Endodermal cell (in vitro differentiated cells): ENCODE data around the gene ROCK2. TPM values are rescaled to one million over a fixed set of nuclear protein-coding genes. Genes with fewer than 3 reads are reported as not detected.

Source experiments
- DNase-seq: peaks from one replicate; pipeline ENCODE4 v3.0.0-alpha.2; 2017
- H3K27ac ChIP-seq: 2 replicates; pipeline ENCODE4 v1.5.1; 2013; ENCODE audit warnings: mild to moderate bottlenecking, low read depth, low read length, moderate library complexity
- H3K27me3 ChIP-seq: 2 replicates; pipeline ENCODE4 v1.6.1; 2013; ENCODE audit warnings: mild to moderate bottlenecking, low read length, moderate library complexity; ENCODE audit not compliant: insufficient read depth, control insufficient read depth, poor library complexity, severe bottlenecking
- H3K36me3 ChIP-seq: 2 replicates; pipeline ENCODE4 v1.7.0; 2013; ENCODE audit warnings: mild to moderate bottlenecking, low read length, moderate library complexity; ENCODE audit not compliant: control insufficient read depth, insufficient read depth
- H3K4me1 ChIP-seq: one replicate; pipeline ENCODE4 v1.7.0; 2013; ENCODE audit warnings: low read length; ENCODE audit not compliant: control insufficient read depth, insufficient read depth
- H3K4me3 ChIP-seq: 2 replicates; pipeline ENCODE4 v1.5.1; 2013; ENCODE audit warnings: mild to moderate bottlenecking, low read length, moderate library complexity
- H3K9ac ChIP-seq: 2 replicates; pipeline ENCODE4 v1.6.1; 2013; ENCODE audit warnings: mild to moderate bottlenecking, low read length, moderate library complexity; ENCODE audit not compliant: poor library complexity, severe bottlenecking; ENCODE audit errors: extremely low read depth
- H3K9me3 ChIP-seq: 2 replicates; pipeline ENCODE4 v1.6.1; 2013; ENCODE audit warnings: mild to moderate bottlenecking, low read length, moderate library complexity; ENCODE audit not compliant: control insufficient read depth
- H3K27ac Mint-ChIP-seq: 2 replicates; pipeline ENCODE4 v1.8.0; 2020; ENCODE audit warnings: mixed read lengths
- H3K27me3 Mint-ChIP-seq: 2 replicates; pipeline ENCODE4 v1.8.0; 2021; ENCODE audit warnings: mild to moderate bottlenecking, mixed read lengths; ENCODE audit not compliant: insufficient read depth
- H3K36me3 Mint-ChIP-seq: 2 replicates; pipeline ENCODE4 v1.8.0; 2020; ENCODE audit warnings: low read depth, mixed read lengths
- H3K4me1 Mint-ChIP-seq: 2 replicates; pipeline ENCODE4 v1.8.0; 2020; ENCODE audit warnings: mixed read lengths
- H3K4me3 Mint-ChIP-seq: 2 replicates; pipeline ENCODE4 v1.8.0; 2020; ENCODE audit warnings: mild to moderate bottlenecking, moderate library complexity, mixed read lengths
- H3K9me3 Mint-ChIP-seq: 2 replicates; pipeline ENCODE4 v1.8.0; 2020; ENCODE audit warnings: mild to moderate bottlenecking, mixed read lengths
- WGBS, 2 experiments: methylation state at CpG; one replicate each; pipeline versions ENCODE4 v1.1.5 to v1.1.7; 2013; ENCODE audit warnings: missing lambda C conversion rate in 2 of 2, mixed read lengths in 1 of 2; ENCODE audit not compliant: insufficient coverage in 1 of 2, insufficient read length in 1 of 2; 5-methylcytosine and 5-hydroxymethylcytosine counted together
- long read RNA-seq, 4 experiments: library from polyadenylated mRNA in 2 of 4; library from RNA in 1 of 4; library from capped mRNA in 1 of 4; stranded (forward) in 3 of 4; unstranded in 1 of 4; transcript quantifications; one replicate each; pipeline ENCODE4 v2.0.0, GENCODE V29; 2020 to 2021; ENCODE audit warnings: inconsistent platforms in 1 of 4
- polyA plus RNA-seq, 2 experiments: library from polyadenylated mRNA; stranded (reverse); fragments of 50-300 nt; gene quantifications; one replicate each; pipeline ENCODE4 v1.2.3, GENCODE V29; 2013
- total RNA-seq, 2 donors: library from RNA; stranded (reverse); fragmentation: NEBNext Ultra II Directional in 1 of 2; extraction: Animal tissue kit (Norgen Biotek cat#: 25700) in 1 of 2; gene quantifications; 2 replicates in 1 of 2; 3 replicates in 1 of 2; pipeline ENCODE4 v1.2.1, GENCODE V29; 2021
- TF ChIP-seq, protein P1 (sequence below): fragments of 200-600 bp; sonication (generic); conservative IDR thresholded peaks from 2 replicates; pipeline ENCODE4 v1.5.0; 2021; ENCODE audit warnings: antibody characterized with exemption, mild to moderate bottlenecking

Gene ROCK2
- total RNA-seq = 10 to 100 TPM; 27.2 to 32.6 TPM
- polyA plus RNA-seq (2013, experiment 1 of 2) = 21.7 TPM
- polyA plus RNA-seq (2013, experiment 2 of 2) = 25.5 TPM
- long read RNA-seq, experiment 1, partial matches to known transcripts = 0 of 7 reads
- long read RNA-seq, experiment 1, other reads (novel, unspliced or antisense) = 7 of 7 reads
- long read RNA-seq, experiment 2, full-length matches to known transcripts = 21 of 35 reads
- long read RNA-seq, experiment 2, partial matches to known transcripts = 9 of 35 reads
- long read RNA-seq, experiment 2, other reads (novel, unspliced or antisense) = 5 of 35 reads
- long read RNA-seq, experiment 3, partial matches to known transcripts = 1 of 3 reads
- long read RNA-seq, experiment 3, other reads (novel, unspliced or antisense) = 2 of 3 reads
- long read RNA-seq, experiment 4, partial matches to known transcripts = 0 of 1 reads
- long read RNA-seq, experiment 4, other reads (novel, unspliced or antisense) = 1 of 1 reads

DNA sequence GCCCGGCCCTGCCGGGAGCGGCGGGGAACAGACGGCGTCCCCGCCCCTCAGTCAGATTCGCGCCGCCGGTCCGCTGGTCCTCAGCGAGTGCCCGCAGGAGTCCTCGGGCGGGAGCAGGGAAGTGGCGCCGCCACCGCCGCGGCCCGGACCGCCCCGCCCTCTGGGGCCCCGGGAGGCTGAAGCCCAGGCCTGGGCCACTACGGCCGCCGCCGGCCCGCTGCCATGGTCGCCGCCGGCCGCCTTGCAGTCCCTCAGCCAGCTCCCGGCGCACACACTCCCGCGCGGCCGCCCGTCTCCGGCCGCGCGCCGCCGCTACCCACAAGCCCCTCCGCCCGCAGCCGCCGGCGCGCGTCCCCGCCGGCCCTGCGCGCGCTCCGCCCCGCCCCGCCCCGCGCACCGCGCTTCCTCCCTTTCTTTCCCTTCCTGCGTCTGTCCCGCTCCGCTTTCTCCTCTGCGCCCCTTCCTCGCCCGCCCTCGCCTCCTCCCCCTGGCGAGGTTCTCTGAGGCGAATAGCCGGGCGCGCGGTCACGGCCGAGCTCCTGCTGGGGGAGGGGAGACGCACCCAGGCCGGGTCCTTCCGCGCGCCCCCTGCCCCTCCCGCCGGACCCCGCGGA lies at the start of gene ROCK2:
Gene ROCK2, minus strand, starts transcription at position 295 of the 614 bp plus-strand sequence. CDS start 500 bp downstream, outside the sequence.
- Histone ChIP-seq H3K9me3 (no peaks in the 10 kb centered on the region), H3K36me3 (no peaks in the 10 kb centered on the region), H3K4me3 (peak within 1 kb of the TSS; percentile 90), H3K9ac (peak within 1 kb of the TSS; percentile 95), H3K27me3 (no peaks in the 10 kb centered on the region), H3K27ac (peak within 1 kb of the TSS; percentile 93), H3K4me1 (peaks cover 8% of the 10 kb centered on the region)
- no peaks in the 10 kb centered on the region for H3K27me3 Mint-ChIP-seq
- 0% methylated on average over 2 to 90 of the region's 90 CpGs for WGBS, 2 experiments
- H3K4me3 Mint-ChIP-seq = peak within 1 kb of the TSS; percentile 88
- peak; percentile 95 for DNase-seq
- H3K27ac Mint-ChIP-seq = peak within 1 kb of the TSS; percentile 93
- TF ChIP-seq, protein P1, sequence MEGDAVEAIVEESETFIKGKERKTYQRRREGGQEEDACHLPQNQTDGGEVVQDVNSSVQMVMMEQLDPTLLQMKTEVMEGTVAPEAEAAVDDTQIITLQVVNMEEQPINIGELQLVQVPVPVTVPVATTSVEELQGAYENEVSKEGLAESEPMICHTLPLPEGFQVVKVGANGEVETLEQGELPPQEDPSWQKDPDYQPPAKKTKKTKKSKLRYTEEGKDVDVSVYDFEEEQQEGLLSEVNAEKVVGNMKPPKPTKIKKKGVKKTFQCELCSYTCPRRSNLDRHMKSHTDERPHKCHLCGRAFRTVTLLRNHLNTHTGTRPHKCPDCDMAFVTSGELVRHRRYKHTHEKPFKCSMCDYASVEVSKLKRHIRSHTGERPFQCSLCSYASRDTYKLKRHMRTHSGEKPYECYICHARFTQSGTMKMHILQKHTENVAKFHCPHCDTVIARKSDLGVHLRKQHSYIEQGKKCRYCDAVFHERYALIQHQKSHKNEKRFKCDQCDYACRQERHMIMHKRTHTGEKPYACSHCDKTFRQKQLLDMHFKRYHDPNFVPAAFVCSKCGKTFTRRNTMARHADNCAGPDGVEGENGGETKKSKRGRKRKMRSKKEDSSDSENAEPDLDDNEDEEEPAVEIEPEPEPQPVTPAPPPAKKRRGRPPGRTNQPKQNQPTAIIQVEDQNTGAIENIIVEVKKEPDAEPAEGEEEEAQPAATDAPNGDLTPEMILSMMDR = no peak
- H3K36me3 Mint-ChIP-seq = no peaks in the 10 kb centered on the region
- H3K4me1 Mint-ChIP-seq = peaks cover 35% of the 10 kb centered on the region
- no peaks in the 10 kb centered on the region for H3K9me3 Mint-ChIP-seq

DNA sequence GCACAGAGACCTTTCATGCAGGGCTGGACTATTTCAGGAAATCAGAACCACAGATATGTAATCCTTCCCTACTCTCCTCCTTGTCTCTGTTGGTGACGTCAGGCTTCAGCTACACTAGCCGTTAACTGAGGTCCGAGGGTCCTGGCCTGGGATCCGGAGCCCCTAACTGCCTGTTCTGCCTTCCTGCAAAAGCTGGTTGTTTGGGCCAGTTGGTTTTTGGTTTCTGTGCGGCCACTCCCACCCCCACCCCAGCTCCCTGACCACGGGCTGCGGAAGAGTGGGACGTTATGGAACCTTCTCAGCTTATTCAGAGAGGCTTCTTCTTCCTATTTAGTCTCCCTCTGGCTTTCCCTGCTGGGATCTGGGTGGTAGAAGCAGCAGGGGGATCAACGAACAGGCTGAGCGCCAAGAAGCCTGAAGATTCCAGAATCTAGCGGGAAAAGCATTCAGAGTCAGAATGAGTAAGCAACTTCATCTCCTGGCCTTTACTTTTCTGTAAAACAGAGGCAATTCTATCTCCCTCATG lies 49.3 kb upstream of the ROCK2 start:
- WGBS, 2 experiments = 78 to 85% methylated on average over 7 to 11 of the region's 11 CpGs
- TF ChIP-seq, protein P1 = no peak
- Histone ChIP-seq H3K9ac (no peak overlapping the region), H3K9me3 (no peaks in the 10 kb centered on the region), H3K36me3 (no peaks in the 10 kb centered on the region), H3K27ac (no peak overlapping the region), H3K4me3 (no peak overlapping the region), H3K4me1 (no peaks in the 10 kb centered on the region), H3K27me3 (no peaks in the 10 kb centered on the region)
- Mint-ChIP-seq H3K27me3 (no peaks in the 10 kb centered on the region), H3K27ac (no peak overlapping the region), H3K9me3 (no peaks in the 10 kb centered on the region), H3K4me1 (peaks cover 5% of the 10 kb centered on the region), H3K4me3 (no peak overlapping the region), H3K36me3 (no peaks in the 10 kb centered on the region)
- peak; percentile 56 for DNase-seq

DNA sequence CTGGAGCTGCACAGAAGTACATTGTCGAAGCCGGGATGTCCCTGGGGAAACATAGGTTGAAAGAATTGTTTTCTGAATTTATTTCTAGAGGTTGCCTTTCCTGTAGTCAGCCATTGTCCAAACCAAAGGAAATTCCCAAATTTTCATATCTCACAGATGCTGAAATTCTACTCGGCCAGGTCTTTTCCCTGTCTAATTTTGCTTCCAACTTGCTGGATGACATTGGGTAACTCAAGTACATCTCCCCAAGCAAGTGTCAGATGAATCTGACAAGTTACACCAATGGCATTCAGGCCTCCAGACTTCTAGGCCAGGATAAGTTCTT lies 47.5 kb upstream of the ROCK2 start:
- TF ChIP-seq, protein P1 = no peak
- Mint-ChIP-seq H3K4me1 (peaks cover 5% of the 10 kb centered on the region), H3K36me3 (no peaks in the 10 kb centered on the region), H3K4me3 (no peak overlapping the region), H3K27me3 (no peaks in the 10 kb centered on the region), H3K27ac (no peak overlapping the region), H3K9me3 (no peaks in the 10 kb centered on the region)
- Histone ChIP-seq H3K4me1 (no peaks in the 10 kb centered on the region), H3K27me3 (no peaks in the 10 kb centered on the region), H3K36me3 (no peaks in the 10 kb centered on the region), H3K9me3 (no peaks in the 10 kb centered on the region), H3K4me3 (no peak overlapping the region), H3K9ac (no peak overlapping the region), H3K27ac (peak overlapping the region; percentile 50)
- 57 to 88% methylated on average over 3 of the region's 3 CpGs for WGBS, 2 experiments
- DNase-seq = no peak
